CD14-positive monocyte (primary cell): ENCODE results near the gene CCDC195. TPM values are rescaled to one million over a fixed set of nuclear protein-coding genes. Genes with fewer than 3 reads are reported as not detected.
"Not testable (repeated sequence)": the region's sequence is repeated elsewhere in the genome, so short reads cannot be mapped to it uniquely, and the experiment has no call there.

Experiments
- DNase-seq, 3 donors: peaks; one replicate each; pipeline ENCODE4 v3.0.0-alpha.2; 2011 to 2022
- H2AFZ ChIP-seq: 2 replicates; pipeline ENCODE4 v1.6.0; 2012; ENCODE audit warnings: mild to moderate bottlenecking, low read depth, low read length, inconsistent platforms; ENCODE audit not compliant: insufficient read depth, poor library complexity, severe bottlenecking
- H3K27ac ChIP-seq, 2 donors: 1 replicate in 1 of 2; 2 replicates in 1 of 2; pipeline ENCODE4 v1.5.1; 2012 to 2013; ENCODE audit warnings: low read length in 2 of 2, control low read depth in 1 of 2, inconsistent platforms in 1 of 2, low read depth in 1 of 2, mild to moderate bottlenecking in 1 of 2
- H3K27me3 ChIP-seq, 2 donors: one replicate each; pipeline versions ENCODE4 v1.6.0 to v1.6.1; 2011 to 2013; ENCODE audit warnings: low read length in 2 of 2; ENCODE audit not compliant: control insufficient read depth in 2 of 2, insufficient read depth in 2 of 2
- H3K36me3 ChIP-seq, 2 donors: replicated peaks in 1 of 2; 1 replicate in 1 of 2; 2 replicates in 1 of 2; pipeline versions ENCODE4 v1.5.1 to v1.6.1; 2012 to 2013; ENCODE audit warnings: low read length in 2 of 2, control low read depth in 1 of 2, inconsistent platforms in 1 of 2, mild to moderate bottlenecking in 1 of 2; ENCODE audit not compliant: insufficient read depth in 2 of 2, control insufficient read depth in 1 of 2
- H3K4me1 ChIP-seq, 2 donors: 1 replicate in 1 of 2; 2 replicates in 1 of 2; pipeline versions ENCODE4 v1.5.1 to v1.6.1; 2012 to 2013; ENCODE audit warnings: low read length in 2 of 2, control low read depth in 1 of 2, inconsistent platforms in 1 of 2, mild to moderate bottlenecking in 1 of 2, moderate library complexity in 1 of 2; ENCODE audit not compliant: insufficient read depth in 2 of 2, control insufficient read depth in 1 of 2
- H3K4me2 ChIP-seq: replicated peaks from 2 replicates; pipeline ENCODE3; 2012; ENCODE audit warnings: low read length, moderate library complexity, mild to moderate bottlenecking; ENCODE audit not compliant: poor library complexity, severe bottlenecking; ENCODE audit errors: extremely low read depth
- H3K4me3 ChIP-seq, 3 experiments: fragments of 200-600 bp in 1 of 3; sonication (generic) in 1 of 3; replicated peaks in 1 of 3; 1 replicate in 2 of 3; 2 replicates in 1 of 3; pipeline ENCODE4 v1.5.1; 2011 to 2013; ENCODE audit warnings: low read length in 3 of 3, mild to moderate bottlenecking in 3 of 3, control low read depth in 2 of 3, low read depth in 2 of 3, inconsistent platforms in 1 of 3, moderate library complexity in 1 of 3
- H3K79me2 ChIP-seq: 2 replicates; pipeline ENCODE4 v1.6.0; 2012; ENCODE audit warnings: mild to moderate bottlenecking, control low read depth, inconsistent platforms, low read length, moderate library complexity; ENCODE audit not compliant: insufficient read depth
- H3K9ac ChIP-seq: 2 replicates; pipeline ENCODE4 v1.6.0; 2017; ENCODE audit warnings: low read length, mild to moderate bottlenecking; ENCODE audit not compliant: insufficient read depth, poor library complexity, severe bottlenecking
- H3K9me3 ChIP-seq, 2 donors: replicated peaks in 1 of 2; 1 replicate in 1 of 2; 2 replicates in 1 of 2; pipeline versions ENCODE4 v1.5.1 to v1.6.1; 2012 to 2013; ENCODE audit warnings: low read length in 2 of 2, control low read depth in 1 of 2; ENCODE audit not compliant: control insufficient read depth in 1 of 2, insufficient read depth in 1 of 2
- H4K20me1 ChIP-seq: 2 replicates; pipeline ENCODE4 v1.6.0; 2012; ENCODE audit warnings: mild to moderate bottlenecking, low read length, control low read depth, moderate library complexity; ENCODE audit not compliant: insufficient read depth
- H3K27ac Mint-ChIP-seq, 7 donors: one replicate each; pipeline ENCODE4 v1.8.0; 2020; ENCODE audit warnings: mild to moderate bottlenecking in 7 of 7, mixed read lengths in 7 of 7, moderate library complexity in 6 of 7, inconsistent platforms in 2 of 7
- H3K27me3 Mint-ChIP-seq, 3 donors: one replicate each; pipeline ENCODE4 v1.8.0; 2021 to 2022; ENCODE audit warnings: low read depth in 3 of 3, mild to moderate bottlenecking in 3 of 3, mixed read lengths in 3 of 3, moderate library complexity in 3 of 3, inconsistent platforms in 1 of 3
- H3K36me3 Mint-ChIP-seq, 2 donors: one replicate each; pipeline ENCODE4 v1.8.0; 2020; ENCODE audit warnings: mixed read lengths in 2 of 2, inconsistent platforms in 1 of 2, mild to moderate bottlenecking in 1 of 2
- H3K4me1 Mint-ChIP-seq: one replicate; pipeline ENCODE4 v1.8.0; 2020; ENCODE audit warnings: mild to moderate bottlenecking, mixed read lengths
- H3K4me3 Mint-ChIP-seq, 2 donors: one replicate each; pipeline ENCODE4 v1.8.0; 2020; ENCODE audit warnings: mild to moderate bottlenecking in 2 of 2, mixed read lengths in 2 of 2, moderate library complexity in 1 of 2
- H3K9me3 Mint-ChIP-seq, 7 donors: one replicate each; pipeline ENCODE4 v1.8.0; 2020 to 2022; ENCODE audit warnings: mixed read lengths in 7 of 7, mild to moderate bottlenecking in 6 of 7, moderate library complexity in 6 of 7, inconsistent platforms in 2 of 7
- CTCF ChIP-seq: fragments of 200-600 bp; IDR thresholded peaks from one replicate; pipeline ENCODE4 v1.8.0; 2022; ENCODE audit warnings: antibody characterized with exemption, mild to moderate bottlenecking
- WGBS: methylation state at CpG from one replicate; pipeline ENCODE4 v1.1.5; 2013; ENCODE audit warnings: missing lambda C conversion rate; ENCODE audit not compliant: insufficient coverage; 5-methylcytosine and 5-hydroxymethylcytosine counted together
- intact Hi-C, 2 donors: fragments of 100-400 bp; cut with micrococcal nuclease; formaldehyde crosslinking; loops; one replicate each; pipeline versions ENCODE4 v1.15.0 to v1.15.1; 2023
- polyA plus RNA-seq, 3 donors: library from polyadenylated mRNA; depleted of rRNA in 1 of 3; unstranded in 2 of 3; stranded (reverse) in 1 of 3; fragments of 300-500 nt in 2 of 3; fragments of >200 nt in 1 of 3; fragmentation: Illumina TruSeq in 2 of 3; gene quantifications; 1 replicate in 2 of 3; 2 replicates in 1 of 3; pipeline ENCODE4 v1.2.3, GENCODE V29; 2012 to 2021

CCDC195 gene
- polyA plus RNA-seq, 3 donors = not detected

- Histone ChIP-seq H3K4me1 (no peaks in the 10 kb centered on the region), H3K36me3 (no peaks in the 10 kb centered on the region), H3K27me3 (no peaks in the 10 kb centered on the region), H3K79me2 (no peaks in the 10 kb centered on the region), H3K4me3 (no peak overlapping the region), H3K27ac (no peak overlapping the region), H3K4me2 (no peak overlapping the region), H3K9ac (no peak overlapping the region), H3K9me3 (peaks cover 10 to 13% of the 10 kb centered on the region in 2 donors), H4K20me1 (no peaks in the 10 kb centered on the region), H2AFZ (no peak overlapping the region)
- peaks cover 0 to 2% of the 10 kb centered on the region in 2 donors for H3K36me3 Mint-ChIP-seq
- H3K4me3 Mint-ChIP-seq = no peak overlapping the region
- TF ChIP-seq CTCF = no peak
- peaks cover 8 to 14% (median 9%) of the 10 kb centered on the region in 7 donors for H3K9me3 Mint-ChIP-seq
- H3K4me1 Mint-ChIP-seq = no peaks in the 10 kb centered on the region
- DNase-seq = no peak
- no peak overlapping the region for H3K27ac Mint-ChIP-seq
- WGBS = 98% methylated on average over 6 of the region's 12 CpGs
- intact Hi-C loops = no loop called here
- no peaks in the 10 kb centered on the region for H3K27me3 Mint-ChIP-seq
These were observed 47.8 kb downstream of the CCDC195 start for GRCh38 chr2:224668123-224668909.

GRCh38 chr2:224666951-224667553, 49.1 kb downstream of the CCDC195 start:
- Mint-ChIP-seq H3K27ac (no peak overlapping the region), H3K4me1 (no peaks in the 10 kb centered on the region), H3K36me3 (peaks cover 0 to 4% of the 10 kb centered on the region in 2 donors), H3K9me3 (peaks cover 15 to 24% (median 21%) of the 10 kb centered on the region in 7 donors), H3K4me3 (no peak overlapping the region), H3K27me3 (no peaks in the 10 kb centered on the region)
- intact Hi-C loops = no loop called here
- Histone ChIP-seq H3K27me3 (no peaks in the 10 kb centered on the region), H3K79me2 (no peaks in the 10 kb centered on the region), H3K36me3 (no peaks in the 10 kb centered on the region), H4K20me1 (no peaks in the 10 kb centered on the region), H3K27ac (no peak overlapping the region), H3K9me3 (peaks cover 17 to 25% of the 10 kb centered on the region in 2 donors), H3K4me3 (no peak overlapping the region), H3K9ac (no peak overlapping the region), H3K4me2 (no peak overlapping the region), H3K4me1 (no peaks in the 10 kb centered on the region), H2AFZ (no peak overlapping the region)
- no peak for DNase-seq
- no CpG with 5 or more reads among the region's 2 CpGs for WGBS
- TF ChIP-seq CTCF = no peak

- H3K4me3 Mint-ChIP-seq, DNase-seq, H3K36me3 ChIP-seq, H3K36me3 Mint-ChIP-seq, H3K4me2 ChIP-seq, H3K27me3 ChIP-seq, H3K9ac ChIP-seq, H3K4me3 ChIP-seq, H3K4me1 Mint-ChIP-seq, H4K20me1 ChIP-seq, H3K27ac ChIP-seq, H3K27me3 Mint-ChIP-seq, H3K79me2 ChIP-seq, H2AFZ ChIP-seq, H3K4me1 ChIP-seq, H3K27ac Mint-ChIP-seq, intact Hi-C loops: not testable (repeated sequence)
- WGBS = 83% methylated on average over 1 of the region's 2 CpGs
- peaks cover 23 to 34% (median 29%) of the 10 kb centered on the region in 7 donors for H3K9me3 Mint-ChIP-seq
- peaks cover 17 to 30% of the 10 kb centered on the region in 2 donors for H3K9me3 ChIP-seq
These were observed 52.8 kb downstream of the CCDC195 start for GRCh38 chr2:224663322-224663721.
